Stimulated activated CD4-positive, alpha-beta T cell treated with anti-CD3 and anti-CD28 coated beads, Interleukin-4, amount 100 ng/mL, for 1 hour (primary cell): ENCODE results near the gene CASTOR1.

ENCODE experiments used
- DNase-seq: peaks from one replicate; pipeline ENCODE4 v3.0.0-alpha.2; 2020

The CASTOR1 gene

DNA sequence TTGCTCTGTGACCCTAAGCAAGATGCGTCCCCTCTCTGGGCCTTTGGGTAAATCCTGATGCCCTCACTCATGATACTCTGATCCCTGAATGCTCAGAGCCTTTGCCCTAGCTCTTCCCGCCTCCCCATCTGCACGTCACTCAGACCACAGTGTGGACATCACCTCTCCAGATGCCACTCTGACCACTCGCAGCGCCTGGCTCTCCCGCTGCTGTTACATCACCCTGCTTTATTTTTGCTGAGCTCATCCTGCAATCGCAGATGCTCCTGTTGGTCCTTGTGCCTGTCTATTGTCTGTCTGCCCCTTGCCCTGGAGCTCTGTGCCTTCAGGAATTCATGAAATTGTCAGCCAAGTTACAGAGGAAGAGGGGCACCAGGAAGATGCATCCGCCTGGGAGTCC, 28.2 kb downstream of the CASTOR1 start:
- DNase-seq: no peak

DNA sequence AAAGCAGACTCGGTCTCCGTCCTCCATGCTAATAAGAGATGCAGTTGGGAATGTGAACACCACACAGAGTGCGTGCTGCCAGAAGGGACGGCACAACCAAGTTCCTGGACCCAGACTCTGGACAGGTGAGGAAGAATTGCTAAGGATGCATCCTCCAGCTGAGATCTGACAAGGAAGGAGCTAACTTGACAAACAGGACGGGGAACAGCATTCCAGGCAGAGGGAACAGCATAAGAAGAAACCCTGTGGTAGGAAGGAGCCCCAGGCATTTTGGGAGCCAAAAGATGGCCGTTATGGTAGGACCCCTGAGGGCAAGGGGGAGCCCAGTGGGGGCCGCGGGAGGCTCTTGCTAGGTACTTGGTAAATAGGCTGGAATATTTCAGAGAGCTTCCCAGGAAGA, 28.6 kb downstream of the CASTOR1 start:
- DNase-seq: no peak

DNA sequence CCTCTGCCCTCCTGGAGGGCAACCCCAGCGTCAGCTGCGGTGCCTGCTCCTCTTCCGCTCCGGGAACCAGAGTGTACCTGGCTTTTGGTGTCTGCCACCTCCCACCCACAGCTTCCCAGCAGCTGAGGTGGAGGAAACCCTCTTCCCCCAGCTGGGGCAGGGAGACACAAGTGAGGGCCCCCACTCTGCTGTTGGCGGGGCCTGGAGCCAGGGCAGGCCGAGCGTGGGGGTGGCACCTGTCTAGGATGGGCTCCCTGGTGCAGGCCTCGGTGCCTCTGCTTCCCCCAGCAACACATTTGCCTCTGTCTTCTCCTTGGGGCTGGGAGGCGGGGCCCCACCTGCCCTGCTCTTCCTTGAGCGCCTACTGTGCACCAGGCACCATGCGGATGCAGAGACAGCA, 29.0 kb downstream of the CASTOR1 start:
- no peak for DNase-seq

DNA sequence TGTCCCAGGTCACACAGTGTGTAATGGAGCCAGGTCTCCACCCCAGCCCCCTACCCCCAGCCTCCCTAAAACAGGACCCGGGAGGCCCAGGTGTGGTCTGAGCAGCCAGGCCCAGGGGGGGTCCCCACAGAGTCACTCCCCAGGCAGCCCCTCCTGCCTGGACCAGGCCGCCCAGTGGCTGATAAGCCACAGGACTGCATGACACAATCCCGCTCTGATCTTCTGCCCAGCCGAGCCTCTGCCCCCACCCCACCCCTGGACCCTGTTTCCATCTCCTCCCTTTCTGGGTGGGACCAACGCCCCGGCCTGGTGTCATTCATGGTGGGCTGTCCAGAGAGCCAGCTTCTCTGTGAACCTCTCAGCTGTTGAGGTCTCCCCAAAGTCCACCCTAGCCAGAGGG, 35.0 kb downstream of the CASTOR1 start:
- no peak for DNase-seq

DNA sequence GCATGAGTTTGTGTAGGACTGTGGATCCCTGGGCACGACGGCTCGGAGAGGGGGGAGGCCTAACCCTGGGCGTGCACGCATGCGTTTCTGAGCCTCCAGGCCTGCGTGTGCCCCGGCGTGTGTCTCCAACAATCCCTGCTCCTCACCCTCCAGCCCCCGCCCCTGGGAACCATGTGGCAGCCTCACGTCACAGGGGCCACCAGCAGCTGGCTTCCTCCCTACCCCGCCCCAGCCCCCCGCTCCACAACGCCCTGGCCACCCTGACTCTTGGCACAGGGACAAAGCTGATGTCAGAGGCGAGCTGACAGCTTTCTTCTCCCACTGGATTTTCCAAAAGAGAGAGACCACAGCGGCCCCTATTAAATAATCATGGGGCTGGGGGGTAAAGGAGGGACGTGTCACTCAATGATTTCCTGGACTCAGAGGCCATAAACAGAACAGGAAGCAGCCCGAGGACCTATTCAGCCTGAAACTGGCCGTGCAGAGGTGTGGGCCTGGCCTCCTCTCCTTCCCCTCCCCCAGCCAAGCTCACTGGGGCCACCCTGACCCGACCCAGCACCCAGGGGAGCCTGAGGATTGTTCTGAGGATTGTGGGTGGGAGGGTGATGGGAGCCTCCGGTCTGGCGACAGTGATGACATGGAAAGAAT, 36.0 kb downstream of the CASTOR1 start:
- DNase-seq: no peak

DNA sequence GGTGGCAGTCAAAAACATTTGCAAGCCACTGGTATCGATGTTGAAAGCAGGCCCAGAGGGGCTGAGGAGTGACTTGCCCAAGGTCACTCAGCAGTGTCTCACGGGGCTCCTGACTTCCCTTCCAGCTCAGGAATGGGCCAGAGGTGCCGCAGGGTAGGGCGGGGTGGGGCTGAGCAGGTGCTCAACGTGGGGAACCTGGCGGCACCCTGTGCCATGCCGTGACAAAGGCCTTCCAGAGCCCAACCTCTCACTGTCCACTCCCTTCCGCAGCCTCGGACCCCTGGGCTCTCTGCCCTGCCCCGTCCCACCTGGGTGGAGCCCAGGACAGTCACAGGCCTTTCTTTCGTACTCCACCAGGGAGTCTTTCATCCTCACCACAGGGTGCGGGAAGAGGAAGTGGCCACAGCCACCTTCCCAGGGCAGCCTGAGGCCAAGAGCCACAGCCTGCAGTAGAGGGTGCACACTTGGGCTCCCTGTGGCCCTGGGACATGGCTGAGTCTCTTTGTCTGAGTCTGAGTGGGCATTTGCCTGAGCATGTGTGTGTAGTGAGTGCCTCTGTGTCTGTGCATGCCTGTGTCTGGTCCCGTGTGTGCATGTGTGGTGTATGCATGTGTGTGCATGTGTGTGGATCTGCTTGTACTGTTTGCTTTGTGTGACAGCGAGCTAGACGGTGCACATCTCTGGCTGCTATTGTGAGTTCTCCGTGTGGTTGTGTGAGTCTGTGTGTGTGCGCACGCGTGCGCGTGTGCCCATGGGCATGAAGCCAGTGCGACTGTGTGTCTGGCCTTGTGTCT, 36.7 kb downstream of the CASTOR1 start:
- DNase-seq: no peak

DNA sequence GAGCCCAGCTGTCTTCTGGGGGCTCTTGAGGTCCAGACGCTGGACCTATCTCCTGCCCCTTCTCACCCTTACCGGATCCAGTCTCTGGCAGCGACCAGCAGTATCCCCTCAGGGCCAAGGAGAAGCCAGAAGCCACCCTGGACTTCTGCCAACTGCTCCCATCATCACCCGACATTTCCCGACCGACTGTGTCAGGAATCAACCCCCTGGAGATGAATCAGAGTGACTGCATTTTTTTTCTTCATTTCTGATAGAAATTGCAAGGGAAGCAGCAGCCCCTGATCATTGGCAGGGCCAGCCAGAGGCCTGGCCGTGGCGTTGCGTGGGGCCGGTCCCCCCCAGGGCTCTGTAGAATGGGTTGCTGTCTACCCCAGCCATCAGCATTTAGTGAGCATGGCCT, 37.6 kb downstream of the CASTOR1 start:
- DNase-seq: no peak

DNA sequence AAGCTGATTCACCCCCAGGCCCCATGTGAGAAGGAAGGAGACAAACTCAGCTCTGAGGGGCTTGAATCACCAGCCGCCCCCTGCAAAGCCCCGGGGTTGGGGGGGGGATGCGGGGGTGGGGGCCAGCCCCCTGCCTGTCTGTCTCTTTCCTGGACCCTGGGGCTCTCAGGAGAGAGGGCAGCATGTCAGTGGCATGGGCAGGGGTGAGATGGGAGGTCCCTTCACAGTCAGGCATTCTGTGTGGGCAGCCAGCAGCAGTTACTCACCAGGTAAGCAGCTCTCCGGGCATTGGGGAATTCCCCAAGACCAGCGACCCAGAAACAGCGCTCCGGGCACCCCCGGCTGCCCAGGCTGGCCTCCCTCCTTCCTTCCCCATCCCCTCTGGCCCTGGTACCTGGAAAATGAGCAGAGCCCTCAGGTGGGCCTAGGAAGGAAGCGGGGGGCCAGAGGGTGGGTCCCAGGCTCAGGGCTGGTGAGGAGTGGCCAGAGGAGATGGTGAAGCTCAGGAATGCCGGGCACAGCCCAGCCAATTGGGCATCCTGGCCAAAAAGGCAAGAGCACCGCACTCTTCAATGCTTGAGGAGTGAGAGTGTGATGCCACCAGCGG, 38.5 kb downstream of the CASTOR1 start:
- no peak for DNase-seq

DNA sequence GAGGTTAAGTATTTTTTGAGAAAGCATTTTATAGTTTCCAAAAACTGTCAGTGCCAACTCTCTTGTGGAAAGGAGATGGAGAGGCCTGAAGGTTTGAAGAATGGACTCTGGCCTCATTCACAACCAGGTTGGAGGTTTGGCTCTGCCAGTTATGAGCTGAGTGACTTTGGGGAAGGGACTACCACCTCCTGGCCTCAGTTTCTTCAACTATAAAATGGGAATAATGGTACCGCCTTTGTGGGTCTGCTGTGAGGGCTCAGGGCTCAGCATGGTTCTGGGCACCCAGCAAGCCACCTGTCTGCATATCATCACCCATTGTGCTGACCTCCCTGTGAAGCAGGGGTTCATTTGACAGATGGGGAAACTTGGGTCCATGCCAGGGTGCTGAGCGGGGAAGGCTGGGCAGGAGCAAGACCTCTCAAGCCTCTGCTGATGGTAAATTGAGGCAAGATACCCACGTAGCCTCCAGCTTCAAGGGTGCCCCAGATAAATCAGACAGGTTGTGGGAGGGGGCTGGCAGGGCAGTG, 39.2 kb downstream of the CASTOR1 start:
- no peak for DNase-seq

DNA sequence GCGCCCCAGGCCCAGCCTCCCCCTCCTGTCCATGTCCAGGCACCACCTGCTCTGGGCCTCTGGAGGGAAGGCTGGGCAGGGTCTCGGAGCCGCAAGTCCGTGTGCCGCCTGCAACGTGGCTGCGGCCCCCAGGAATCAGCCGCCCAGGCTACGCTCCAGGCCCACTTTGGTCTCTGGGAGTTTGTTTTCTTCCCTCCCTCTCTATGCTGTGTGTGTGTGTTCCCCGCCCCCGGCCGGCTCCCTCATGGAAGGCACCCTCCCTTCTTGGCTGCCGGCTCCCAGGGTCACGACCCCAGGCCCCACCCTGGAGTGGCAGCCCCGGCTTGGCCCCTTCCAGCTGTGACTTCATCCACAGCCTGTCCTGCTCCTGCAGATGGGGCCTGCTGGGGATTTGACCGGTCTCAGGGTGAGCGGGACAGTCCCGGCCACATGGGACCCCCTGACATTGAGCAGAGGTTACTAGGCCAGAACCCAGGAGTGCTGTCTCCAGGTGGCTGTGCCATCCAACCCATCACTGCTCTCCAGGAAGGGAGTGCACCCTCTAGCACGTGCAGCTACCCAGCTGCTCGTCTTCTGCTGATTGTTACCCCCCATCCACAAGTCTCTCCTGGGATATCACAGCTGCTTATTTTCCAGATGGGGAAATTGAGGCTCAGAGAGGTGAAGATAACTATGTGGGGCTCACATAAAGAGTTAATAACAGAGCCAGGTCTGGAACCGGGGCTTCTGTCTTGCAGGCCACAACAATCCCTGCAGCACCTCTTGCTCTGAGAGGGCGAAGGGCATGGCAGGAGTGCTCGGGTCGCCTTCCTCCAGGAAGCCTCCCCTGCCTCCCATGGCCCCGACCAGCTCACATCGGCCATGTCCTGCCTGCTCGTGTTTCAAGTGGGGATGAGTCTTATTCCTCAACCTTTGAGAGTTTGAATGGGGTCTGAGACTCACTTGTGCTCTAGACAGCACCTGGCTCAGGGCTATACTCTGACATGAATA, 40.0 kb downstream of the CASTOR1 start:
- no peak for DNase-seq

DNA sequence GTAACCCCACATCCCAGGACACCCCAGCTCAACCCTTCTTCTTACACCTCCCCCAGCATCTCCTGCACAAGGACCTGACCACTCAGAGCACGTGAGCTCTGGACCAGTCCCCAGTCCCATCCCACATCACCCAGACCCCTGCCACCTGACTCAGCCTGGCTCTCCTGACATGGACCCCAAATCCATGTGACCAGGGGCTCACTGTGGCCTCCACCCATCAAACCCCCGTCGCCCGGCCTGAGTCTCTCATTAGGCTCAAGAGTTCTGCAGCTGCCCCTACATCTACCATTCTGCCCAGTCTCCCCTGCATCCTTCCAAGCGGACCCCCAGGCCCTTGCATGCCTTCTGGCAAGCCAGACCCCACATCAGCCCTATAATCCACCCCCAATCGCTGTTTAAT, 40.8 kb downstream of the CASTOR1 start:
- DNase-seq: no peak

DNA sequence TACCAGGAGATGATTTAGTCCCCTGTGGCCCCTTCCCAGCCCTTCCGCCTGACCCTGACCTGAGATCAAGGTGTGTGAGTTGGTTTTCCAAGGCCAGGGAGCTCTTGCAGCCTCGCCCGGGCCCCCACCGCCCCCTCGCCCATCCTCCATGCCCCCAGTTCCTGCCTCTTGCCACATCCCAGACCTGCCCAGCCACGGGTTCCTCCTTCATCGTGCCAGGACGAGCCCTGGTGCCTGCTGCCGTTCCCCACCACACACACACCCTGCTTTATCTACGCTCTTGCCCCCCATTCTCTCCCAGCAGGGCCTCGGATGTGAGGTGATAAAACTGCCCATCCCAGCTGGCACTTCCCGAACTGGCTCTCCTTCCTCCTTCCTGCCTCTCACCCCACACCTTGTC, 41.3 kb downstream of the CASTOR1 start:
- no peak for DNase-seq

DNA sequence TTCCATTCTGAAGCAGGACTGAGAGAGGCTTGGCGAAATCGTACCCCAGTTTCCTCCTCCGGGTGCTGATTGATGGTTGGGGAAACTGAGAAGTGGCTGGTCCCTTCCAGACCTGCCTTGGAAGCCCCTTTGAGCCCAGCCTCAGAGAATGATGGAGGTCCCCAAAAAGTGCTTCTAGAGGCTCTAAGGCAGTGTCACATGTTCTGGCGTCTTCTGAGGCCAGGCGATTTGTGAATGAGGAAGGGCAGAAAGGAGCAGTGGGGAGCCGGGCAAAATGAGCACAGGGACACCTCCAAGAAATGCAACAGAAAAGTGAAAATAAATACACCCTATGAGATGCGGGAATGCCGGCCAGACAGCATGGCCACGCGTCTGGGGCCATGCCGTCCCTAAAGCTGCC, 41.7 kb downstream of the CASTOR1 start:
- DNase-seq: no peak

DNA sequence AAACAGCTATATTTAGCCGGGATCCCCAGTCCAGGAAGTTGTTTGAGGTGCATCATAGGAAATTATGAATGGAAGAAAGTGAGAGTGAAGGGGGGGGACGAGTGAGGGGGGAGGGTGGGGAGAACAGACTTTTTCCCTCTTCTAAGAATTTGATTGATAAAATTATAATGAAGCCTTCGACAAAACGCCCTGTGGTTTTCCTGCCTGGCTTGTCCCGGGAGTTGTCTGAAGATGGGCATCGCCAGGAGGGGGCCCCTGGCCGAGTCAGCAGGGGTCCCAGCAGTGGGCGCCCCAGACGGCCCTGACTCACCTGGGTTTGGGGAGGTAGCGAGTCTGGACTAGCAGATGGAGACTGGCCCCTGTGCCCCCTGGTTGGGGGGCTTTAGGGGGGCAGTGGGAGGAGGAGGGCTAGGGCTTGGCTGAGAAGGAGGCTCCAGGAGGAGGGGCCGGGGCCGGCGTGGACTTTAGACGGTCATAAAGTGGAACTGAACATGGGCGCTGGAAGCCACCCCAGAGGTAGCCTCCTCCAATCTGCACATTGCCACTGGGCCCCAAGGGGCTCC, 42.4 kb downstream of the CASTOR1 start:
- DNase-seq: no peak

DNA sequence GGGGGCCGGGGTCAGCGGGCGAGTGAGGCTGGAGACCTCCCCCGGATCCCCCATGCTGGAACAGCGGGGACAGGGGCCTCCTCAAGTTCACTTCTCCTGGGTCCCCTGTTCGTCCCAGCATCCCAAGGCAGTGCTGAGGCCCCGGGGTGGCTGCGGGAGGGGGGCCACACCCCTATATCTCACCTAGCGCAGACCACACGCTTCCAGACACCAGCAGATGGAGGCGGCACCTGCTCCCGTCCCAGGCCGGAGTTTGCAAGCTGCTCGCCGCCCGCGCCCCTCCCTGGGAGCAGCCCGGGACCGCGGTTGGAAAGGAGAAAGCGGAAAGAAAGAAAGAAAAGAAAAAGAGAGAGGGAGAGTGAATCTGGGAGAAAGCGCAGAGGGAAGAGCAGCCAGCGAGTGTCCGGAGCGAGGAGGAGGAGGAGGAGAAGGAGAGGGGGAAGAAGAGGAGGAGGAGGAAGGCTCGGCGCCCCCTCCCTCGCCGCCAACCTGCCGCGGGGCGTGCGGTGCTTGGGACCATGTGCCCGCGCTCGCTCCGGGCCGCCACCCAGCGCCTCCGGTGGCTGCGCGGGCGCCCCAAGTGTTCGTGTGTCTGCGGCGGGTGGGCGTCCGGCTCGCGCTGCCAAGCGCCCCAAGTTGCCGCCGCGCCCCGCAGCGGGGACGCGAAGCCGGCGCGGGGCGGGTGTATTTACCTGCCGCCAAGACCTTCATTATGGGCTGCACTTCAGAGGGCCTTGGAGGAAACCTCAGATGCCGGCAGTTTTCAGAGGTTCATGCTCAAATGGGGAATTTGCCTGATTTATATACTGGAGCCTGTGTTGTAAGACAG, 43.1 kb downstream of the CASTOR1 start, which contains the start of gene LIF:
Gene LIF (minus strand): TSS at position 775 of the 829 bp plus-strand sequence. CDS start 64 bp downstream, at position 711.
- peak; percentile 70 for DNase-seq

DNA sequence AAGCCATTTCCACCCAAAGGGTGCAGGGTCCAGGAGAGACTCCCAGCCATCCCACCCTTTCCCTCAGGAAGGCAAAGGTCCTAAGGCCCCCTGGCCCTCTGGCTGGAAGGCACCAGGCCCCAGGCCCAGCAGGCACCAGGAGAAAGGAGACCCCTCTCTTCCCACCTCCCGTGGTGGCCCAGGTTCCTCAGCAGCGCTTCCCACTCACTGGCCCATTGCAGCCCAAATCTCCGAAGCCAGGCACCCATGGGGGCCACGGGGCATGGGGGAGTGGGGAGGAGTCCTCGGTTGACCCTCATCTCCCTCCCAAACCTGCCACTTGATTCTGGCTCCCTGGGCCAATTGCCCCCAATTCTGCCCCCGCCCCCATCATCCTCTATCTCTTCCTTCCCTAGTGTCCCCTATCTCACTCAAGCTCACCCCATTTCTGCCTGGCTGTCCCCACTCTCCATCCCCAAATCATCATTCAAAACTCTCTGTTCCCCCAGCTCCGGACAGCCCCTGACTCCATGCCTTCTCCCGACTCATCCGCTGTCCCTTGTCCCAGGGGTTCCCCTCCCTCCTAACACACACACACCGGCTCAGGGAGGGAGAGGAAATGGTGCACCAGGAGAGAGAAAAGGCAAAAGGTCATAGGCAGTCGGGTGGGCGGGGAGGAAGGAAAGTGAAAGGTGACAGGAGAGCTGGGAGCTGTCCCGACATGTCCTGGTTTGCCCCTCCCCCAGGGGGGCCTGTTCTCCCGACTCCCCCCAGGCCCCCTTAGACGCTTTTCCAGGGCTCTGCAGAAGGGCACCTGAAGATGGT, 43.9 kb downstream of the CASTOR1 start:
- DNase-seq: peak; percentile 35

DNA sequence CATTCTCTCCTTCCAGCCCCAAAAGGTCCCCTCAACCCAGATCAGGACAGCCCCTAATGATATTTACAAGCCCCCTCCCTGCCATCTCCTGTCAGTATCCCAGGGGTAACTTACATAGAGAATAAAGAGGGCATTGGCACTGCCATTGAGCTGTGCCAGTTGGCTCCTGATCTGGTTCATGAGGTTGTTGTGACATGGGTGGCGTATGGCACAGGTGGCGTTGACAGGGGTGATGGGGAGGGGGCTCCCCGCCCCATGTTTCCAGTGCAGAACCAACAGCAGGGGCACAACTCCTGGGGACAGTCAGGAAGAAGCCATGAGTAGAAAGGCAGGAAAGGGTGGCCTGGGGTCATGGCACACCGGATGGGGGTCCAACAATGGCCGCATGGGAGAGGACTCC, 44.7 kb downstream of the CASTOR1 start:
- no peak for DNase-seq

DNA sequence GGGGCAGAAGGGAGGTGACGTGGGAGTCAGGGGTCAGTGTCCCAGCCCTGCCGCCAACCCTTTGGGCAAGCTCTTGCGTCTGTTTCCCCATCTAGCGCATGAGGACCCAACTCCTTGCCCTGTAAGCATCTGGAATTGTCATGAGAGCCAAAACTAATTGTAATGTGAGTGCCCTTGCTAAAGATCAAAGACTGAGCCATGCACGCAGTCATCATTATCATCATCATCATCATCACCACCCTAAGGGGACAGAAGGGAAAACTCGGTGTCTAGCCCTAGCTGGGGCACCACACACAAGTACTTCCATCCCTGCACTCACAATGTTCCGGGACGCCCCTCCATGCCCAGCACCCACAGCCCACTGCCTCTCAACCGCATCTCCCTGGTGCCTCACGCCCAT, 45.2 kb downstream of the CASTOR1 start:
- DNase-seq: no peak

DNA sequence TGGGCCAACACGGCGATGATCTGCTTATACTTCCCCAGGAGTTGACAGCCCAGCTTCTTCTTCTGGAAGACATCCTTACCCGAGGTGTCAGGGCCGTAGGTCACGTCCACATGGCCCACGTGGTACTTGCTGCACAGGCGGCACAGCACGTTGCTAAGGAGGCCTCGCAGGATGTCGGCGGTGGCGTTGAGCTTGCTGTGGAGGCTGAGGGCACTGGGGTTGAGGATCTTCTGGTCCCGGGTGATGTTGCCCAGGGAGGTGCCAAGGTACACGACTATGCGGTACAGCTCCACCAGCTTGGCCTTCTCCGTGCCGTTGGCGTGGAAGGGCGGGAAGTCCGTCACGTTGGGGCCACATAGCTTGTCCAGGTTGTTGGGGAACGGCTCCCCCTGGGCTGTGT, 45.6 kb downstream of the CASTOR1 start:
- no peak for DNase-seq

DNA sequence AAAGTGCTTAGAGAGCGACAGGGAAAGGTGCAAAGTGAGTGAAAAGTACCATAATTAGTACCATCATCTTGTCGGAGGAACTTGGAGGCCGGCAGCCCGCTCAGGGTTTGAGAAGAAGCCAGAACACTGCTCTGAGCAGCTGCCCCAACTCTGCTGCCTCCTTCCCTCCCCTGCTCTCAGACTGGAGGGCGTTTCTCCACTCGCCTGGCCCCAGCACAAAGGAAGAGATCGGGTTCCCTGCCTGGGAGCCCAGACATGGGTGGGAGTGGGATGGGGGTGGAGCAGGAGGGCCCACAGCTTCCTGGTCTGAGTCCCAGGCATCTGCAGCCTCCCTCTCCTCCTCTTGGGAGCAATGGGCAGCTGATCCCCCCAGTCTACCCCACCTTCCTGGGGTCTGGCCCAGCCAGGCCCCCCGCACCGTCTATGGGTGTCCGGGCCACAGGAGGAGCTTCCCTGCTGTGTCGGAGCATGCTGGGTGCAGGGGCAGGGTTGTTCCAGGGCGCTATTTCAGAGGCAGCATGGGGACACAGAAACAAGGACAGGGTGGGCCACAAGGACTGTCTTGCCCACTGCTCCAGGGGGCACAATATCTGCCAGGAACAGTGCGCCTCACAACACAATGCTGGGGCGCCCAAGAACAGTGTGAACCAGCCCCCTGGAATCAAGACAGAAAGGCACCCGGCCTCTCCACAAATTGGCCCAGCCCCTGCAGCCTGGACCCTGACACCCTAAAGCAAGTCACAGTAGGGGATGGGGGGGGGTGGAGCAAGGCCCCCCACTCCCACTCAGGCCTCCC, 47.5 kb downstream of the CASTOR1 start:
- no peak for DNase-seq
